HCT116 (cell line): ENCODE measurements around the gene OBSCN. TPM values are rescaled to one million over a fixed set of nuclear protein-coding genes. Genes with fewer than 3 reads are reported as not detected.

ENCODE experiments used
- ATAC-seq: fragments of 200-7000 bp; cut with Tn5 transposase; 2 replicates; pipeline ENCODE4 v1.9.1; 2020; ENCODE audit warnings: mild to moderate bottlenecking, moderate library complexity
- BruUV-seq: library from RNA; stranded (reverse); fragments of 400-500 nt; replicated peaks from 2 replicates; lab custom pipeline; 2021; lab: Mats Ljungman, UMichigan
- CTCF ChIA-PET: fragments of 300-600 bp; sonication (Branson Sonifier 250); formaldehyde crosslinking; loops from one replicate; lab custom pipeline; 2021; ENCODE audit warnings: antibody characterized with exemption; lab: Charles Lee
- POLR2A ChIA-PET: fragments of 300-600, 350-600 bp; sonication (Branson Sonifier 250); formaldehyde crosslinking; loops from one replicate; lab custom pipeline; 2021; ENCODE audit warnings: antibody characterized with exemption; lab: Charles Lee
- RAD21 ChIA-PET, 2 experiments: fragments of 300-600 bp; sonication (Branson Sonifier 250); formaldehyde crosslinking; loops; one replicate each; lab custom pipeline; 2023; ENCODE audit warnings: low total read pairs in 2 of 2; ENCODE audit not compliant: uncharacterized antibody in 2 of 2, unreplicated experiment in 2 of 2, low non-redundant PET in 1 of 2; lab: Charles Lee
- DNase-seq: peaks from one replicate; pipeline ENCODE4 v3.0.0-alpha.2; 2010; ENCODE audit warnings: low read depth, low spot score
- H2AFZ ChIP-seq: fragments of 200-600 bp; shearing (Covaris generic), sonication (generic); 2 replicates; pipeline ENCODE4 v1.6.1; 2017; ENCODE audit warnings: low read depth, mixed run types, mixed read lengths, antibody characterized with exemption, low read length; ENCODE audit not compliant: poor library complexity, severe bottlenecking
- H3K27ac ChIP-seq: 2 replicates; pipeline ENCODE4 v1.5.1; 2012; ENCODE audit warnings: low read depth, low read length
- H3K27me3 ChIP-seq: fragments of 200-600 bp; sonication (generic); 2 replicates; pipeline ENCODE4 v1.6.1; 2016; ENCODE audit warnings: mixed run types, low read length, mixed read lengths; ENCODE audit not compliant: insufficient read depth
- H3K36me3 ChIP-seq, 2 experiments: fragments of 200-500 bp in 1 of 2; fragments of 200-600 bp in 1 of 2; sonication (Bioruptor generic) in 1 of 2; sonication (generic) in 1 of 2; 2 replicates each; pipeline versions ENCODE4 v1.5.1 to v1.6.1; 2014 to 2016; ENCODE audit warnings: low read length in 2 of 2, inconsistent platforms in 1 of 2, mixed read lengths in 1 of 2, mixed run types in 1 of 2; ENCODE audit not compliant: insufficient read depth in 2 of 2, control insufficient read depth in 1 of 2
- H3K4me1 ChIP-seq, 2 experiments: fragments of 200-600 bp in 1 of 2; sonication (generic) in 1 of 2; 2 replicates each; pipeline versions ENCODE4 v1.5.1 to v1.6.1; 2012 to 2017; ENCODE audit warnings: low read length in 2 of 2, inconsistent platforms in 1 of 2, mild to moderate bottlenecking in 1 of 2, mixed read lengths in 1 of 2, mixed run types in 1 of 2, moderate library complexity in 1 of 2; ENCODE audit not compliant: insufficient read depth in 2 of 2, control insufficient read depth in 1 of 2
- H3K4me2 ChIP-seq: fragments of 200-600 bp; sonication (generic); 2 replicates; pipeline ENCODE4 v1.6.1; 2017; ENCODE audit warnings: mixed run types, low read length, mixed read lengths
- H3K4me3 ChIP-seq, 2 experiments: fragments of 200-600 bp in 1 of 2; sonication (generic) in 1 of 2; replicated peaks in 1 of 2; 2 replicates each; pipeline ENCODE4 v1.5.1; 2011 to 2016; ENCODE audit warnings: low read length in 2 of 2, control low read depth in 1 of 2, low read depth in 1 of 2, mild to moderate bottlenecking in 1 of 2, mixed read lengths in 1 of 2, mixed run types in 1 of 2
- H3K79me2 ChIP-seq: fragments of 200-600 bp; sonication (generic); 2 replicates; pipeline ENCODE4 v1.6.1; 2017; ENCODE audit warnings: mild to moderate bottlenecking, mixed run types, low read length, moderate library complexity, mixed read lengths; ENCODE audit not compliant: insufficient read depth
- H3K9ac ChIP-seq: fragments of 200-600 bp; sonication (generic); 2 replicates; pipeline ENCODE4 v1.6.1; 2016; ENCODE audit warnings: low read length, mixed read lengths
- H3K9me2 ChIP-seq: fragments of 200-600 bp; sonication (generic), shearing (Covaris generic); 2 replicates; pipeline ENCODE4 v1.6.1; 2017; ENCODE audit warnings: mixed run types, mild to moderate bottlenecking, moderate library complexity; ENCODE audit not compliant: insufficient read depth
- H3K9me3 ChIP-seq, 2 experiments: fragments of 200-500 bp in 1 of 2; fragments of 200-600 bp in 1 of 2; sonication (Bioruptor generic) in 1 of 2; sonication (generic) in 1 of 2; 2 replicates each; pipeline ENCODE4 v1.6.1; 2014 to 2017; ENCODE audit warnings: low read length in 2 of 2, mixed read lengths in 2 of 2, inconsistent platforms in 1 of 2, low read depth in 1 of 2, mild to moderate bottlenecking in 1 of 2, mixed run types in 1 of 2, moderate library complexity in 1 of 2; ENCODE audit not compliant: control insufficient read depth in 1 of 2, insufficient read depth in 1 of 2
- H4K20me1 ChIP-seq: fragments of 200-600 bp; sonication (generic), shearing (Covaris generic); 2 replicates; pipeline ENCODE4 v1.6.1; 2017; ENCODE audit warnings: mixed run types, mild to moderate bottlenecking, moderate library complexity; ENCODE audit not compliant: insufficient read depth
- CBX3 ChIP-seq: IDR thresholded peaks from 2 replicates; pipeline ENCODE4 v1.6.1; 2012; ENCODE audit warnings: low read depth
- ELF1 ChIP-seq: IDR thresholded peaks from 2 replicates; pipeline ENCODE4 v1.6.1; 2012; ENCODE audit warnings: low read depth, borderline replicate concordance
- EZH2 ChIP-seq: fragments of 200-600 bp; sonication (generic); IDR thresholded peaks from 2 replicates; pipeline ENCODE4 v1.6.1; 2017; ENCODE audit warnings: antibody characterized with exemption, mixed run types
- EZH2phosphoT487 ChIP-seq: fragments of 200-600 bp; IDR thresholded peaks from 2 replicates; pipeline ENCODE4 v1.6.1; 2018; ENCODE audit warnings: antibody characterized with exemption, borderline replicate concordance
- POLR2A ChIP-seq: IDR thresholded peaks from 2 replicates; pipeline ENCODE4 v1.7.0; 2011; ENCODE audit warnings: borderline replicate concordance; ENCODE audit not compliant: insufficient read depth, insufficient read length; ENCODE audit errors: extremely low read depth
- SIN3A ChIP-seq: IDR thresholded peaks from 2 replicates; pipeline ENCODE4 v1.6.1; 2012; ENCODE audit warnings: low read depth
- TCF7L2 ChIP-seq: IDR thresholded peaks from 2 replicates; pipeline ENCODE4 v1.7.0; 2011; ENCODE audit warnings: borderline replicate concordance, inconsistent platforms; ENCODE audit not compliant: insufficient read depth, insufficient read length; ENCODE audit errors: extremely low read depth
- ZFX ChIP-seq: fragments of 450-650 bp; IDR thresholded peaks from 2 replicates; pipeline ENCODE4 v1.6.1; 2017
- intact Hi-C: fragments of 100-400 bp; cut with micrococcal nuclease; formaldehyde crosslinking; loops from 2 replicates; pipeline ENCODE4 v1.10.0; 2022
- total RNA-seq: library from RNA; stranded (reverse); gene quantifications from one replicate; pipeline ENCODE4 v1.2.1, GENCODE V29; 2021; ENCODE audit not compliant: unreplicated experiment
- TF ChIP-seq, protein P1 (sequence below): IDR thresholded peaks from 2 replicates; pipeline ENCODE4 v1.6.1; 2012; ENCODE audit warnings: low read depth
- TF ChIP-seq, protein P2 (sequence below): IDR thresholded peaks from 2 replicates; pipeline ENCODE4 v1.6.1; 2012
- TF ChIP-seq, protein P3 (sequence below): IDR thresholded peaks from 2 replicates; pipeline ENCODE4 v1.6.1; 2011; ENCODE audit warnings: mild to moderate bottlenecking, low read length, moderate library complexity; ENCODE audit not compliant: insufficient replicate concordance; ENCODE audit errors: extremely low read depth

OBSCN gene
- total RNA-seq, 1 experiment from 2014 or later, result 16.6 TPM

DNA sequence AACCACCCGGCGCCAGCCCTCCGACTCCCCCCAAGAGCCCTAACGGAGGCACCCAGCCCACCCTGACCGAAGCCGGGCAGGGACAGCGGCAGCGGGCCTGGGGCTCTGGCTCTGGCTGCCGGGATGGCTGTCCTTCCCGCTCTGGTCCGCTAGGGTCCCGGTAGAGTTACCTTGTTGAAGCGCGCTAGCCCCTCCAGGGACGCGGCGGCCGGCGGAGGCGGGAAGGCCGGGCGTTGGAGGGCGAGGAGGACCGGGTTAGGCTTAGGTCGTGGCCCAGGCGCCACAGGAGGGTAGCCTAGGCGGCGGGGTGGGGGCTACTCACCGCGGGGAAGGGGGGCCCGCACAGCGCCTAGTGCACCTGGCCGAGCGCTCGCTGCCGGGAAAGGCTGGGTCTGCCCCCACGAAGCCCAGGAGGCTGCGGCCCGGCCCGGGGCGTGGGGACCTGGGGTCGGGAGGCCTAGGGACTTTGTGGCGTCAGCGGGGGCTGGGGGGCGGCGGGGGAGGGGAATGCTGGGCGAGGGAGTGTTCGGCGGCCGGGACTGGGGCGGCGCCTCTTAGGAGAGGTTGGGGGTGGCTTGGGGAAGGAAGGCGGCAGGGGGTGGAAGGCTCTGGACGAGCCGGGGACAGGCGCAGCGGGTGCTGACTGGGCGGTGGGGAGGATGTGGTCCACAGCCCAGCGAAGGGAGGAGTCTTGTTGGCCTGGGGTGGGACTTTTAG is 208.5 kb downstream of the OBSCN start, which contains the start of gene TRIM17:
TRIM17 (minus strand) TSS at position 645 of the 717 bp plus-strand sequence. CDS start 1,789 bp downstream, outside the sequence.
- ChIA-PET RAD21 (no interaction called here), CTCF (no interaction called here), POLR2A (no interaction called here)
- Histone ChIP-seq H2AFZ (no peak within 1 kb of the TSS), H3K36me3 (no peaks in the 10 kb centered on the region), H3K4me2 (peak within 1 kb of the TSS; percentile 58), H3K27ac (no peak within 1 kb of the TSS), H4K20me1 (no peaks in the 10 kb centered on the region), H3K4me3 (no peak within 1 kb of the TSS), H3K4me1 (peaks cover 9 to 15% of the 10 kb centered on the region in 2 experiments; a peak in 3 of 4 replicates), H3K9me3 (no peaks in the 10 kb centered on the region), H3K79me2 (no peaks in the 10 kb centered on the region), H3K27me3 (no peaks in the 10 kb centered on the region), H3K9me2 (no peaks in the 10 kb centered on the region), H3K9ac (no peak within 1 kb of the TSS)
- TF ChIP-seq SIN3A (no peak), ELF1 (no peak), EZH2phosphoT487 (no peak), ZFX (no peak), CBX3 (no peak), TCF7L2 (no peak)
- BruUV-seq, result no TSS peak
- DNase-seq (no peak), ATAC-seq (no peak)
- intact Hi-C loops, result no loop called here

DNA sequence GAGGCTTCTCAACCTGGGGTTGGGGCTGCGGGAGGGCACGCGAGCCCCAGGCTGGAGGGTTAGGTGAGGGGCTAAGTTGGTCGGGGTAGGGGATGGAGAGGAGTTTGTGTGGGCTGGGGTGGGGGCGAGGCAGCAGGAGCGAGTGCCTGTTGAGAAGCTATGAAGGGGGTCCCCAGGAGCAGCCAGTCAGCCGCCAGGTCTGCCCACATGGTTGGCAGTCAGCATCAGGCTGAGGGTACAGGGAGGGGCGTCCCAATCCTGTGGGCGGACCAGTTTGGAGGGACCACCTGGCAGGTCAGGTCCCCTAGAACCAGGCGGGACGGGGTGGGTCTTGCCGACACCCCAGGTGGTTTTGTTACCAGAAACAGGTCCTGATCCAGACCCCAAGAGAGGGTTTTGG is 209.2 kb downstream of the OBSCN start:
- H2AFZ ChIP-seq, result no peak overlapping the region
- no TSS peak for BruUV-seq
- H4K20me1 ChIP-seq, result no peaks in the 10 kb centered on the region
- peak overlapping the region; percentile 58 for H3K4me2 ChIP-seq
- ATAC-seq, result no peak
- no peak overlapping the region for H3K9ac ChIP-seq
- H3K27ac ChIP-seq, result no peak overlapping the region
- POLR2A ChIA-PET, result no interaction called here
- H3K79me2 ChIP-seq, result no peaks in the 10 kb centered on the region
- RAD21 ChIA-PET, result no interaction called here
- no peak overlapping the region for H3K4me3 ChIP-seq
- no peak for DNase-seq
- no peaks in the 10 kb centered on the region for H3K36me3 ChIP-seq
- intact Hi-C loops, result no loop called here
- no peaks in the 10 kb centered on the region for H3K9me3 ChIP-seq
- H3K9me2 ChIP-seq, result no peaks in the 10 kb centered on the region
- H3K4me1 ChIP-seq, result peaks cover 9 to 15% of the 10 kb centered on the region in 2 experiments; a peak in 3 of 4 replicates
- CTCF ChIA-PET, result no interaction called here
- TF ChIP-seq POLR2A, result no peak
- no peak for TF ChIP-seq CBX3
- TF ChIP-seq, protein P1, sequence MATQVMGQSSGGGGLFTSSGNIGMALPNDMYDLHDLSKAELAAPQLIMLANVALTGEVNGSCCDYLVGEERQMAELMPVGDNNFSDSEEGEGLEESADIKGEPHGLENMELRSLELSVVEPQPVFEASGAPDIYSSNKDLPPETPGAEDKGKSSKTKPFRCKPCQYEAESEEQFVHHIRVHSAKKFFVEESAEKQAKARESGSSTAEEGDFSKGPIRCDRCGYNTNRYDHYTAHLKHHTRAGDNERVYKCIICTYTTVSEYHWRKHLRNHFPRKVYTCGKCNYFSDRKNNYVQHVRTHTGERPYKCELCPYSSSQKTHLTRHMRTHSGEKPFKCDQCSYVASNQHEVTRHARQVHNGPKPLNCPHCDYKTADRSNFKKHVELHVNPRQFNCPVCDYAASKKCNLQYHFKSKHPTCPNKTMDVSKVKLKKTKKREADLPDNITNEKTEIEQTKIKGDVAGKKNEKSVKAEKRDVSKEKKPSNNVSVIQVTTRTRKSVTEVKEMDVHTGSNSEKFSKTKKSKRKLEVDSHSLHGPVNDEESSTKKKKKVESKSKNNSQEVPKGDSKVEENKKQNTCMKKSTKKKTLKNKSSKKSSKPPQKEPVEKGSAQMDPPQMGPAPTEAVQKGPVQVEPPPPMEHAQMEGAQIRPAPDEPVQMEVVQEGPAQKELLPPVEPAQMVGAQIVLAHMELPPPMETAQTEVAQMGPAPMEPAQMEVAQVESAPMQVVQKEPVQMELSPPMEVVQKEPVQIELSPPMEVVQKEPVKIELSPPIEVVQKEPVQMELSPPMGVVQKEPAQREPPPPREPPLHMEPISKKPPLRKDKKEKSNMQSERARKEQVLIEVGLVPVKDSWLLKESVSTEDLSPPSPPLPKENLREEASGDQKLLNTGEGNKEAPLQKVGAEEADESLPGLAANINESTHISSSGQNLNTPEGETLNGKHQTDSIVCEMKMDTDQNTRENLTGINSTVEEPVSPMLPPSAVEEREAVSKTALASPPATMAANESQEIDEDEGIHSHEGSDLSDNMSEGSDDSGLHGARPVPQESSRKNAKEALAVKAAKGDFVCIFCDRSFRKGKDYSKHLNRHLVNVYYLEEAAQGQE, result no peak
- TF ChIP-seq, protein P2, sequence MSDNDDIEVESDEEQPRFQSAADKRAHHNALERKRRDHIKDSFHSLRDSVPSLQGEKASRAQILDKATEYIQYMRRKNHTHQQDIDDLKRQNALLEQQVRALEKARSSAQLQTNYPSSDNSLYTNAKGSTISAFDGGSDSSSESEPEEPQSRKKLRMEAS, result no peak
- TF ChIP-seq EZH2, result no peak
- TF ChIP-seq, protein P3, sequence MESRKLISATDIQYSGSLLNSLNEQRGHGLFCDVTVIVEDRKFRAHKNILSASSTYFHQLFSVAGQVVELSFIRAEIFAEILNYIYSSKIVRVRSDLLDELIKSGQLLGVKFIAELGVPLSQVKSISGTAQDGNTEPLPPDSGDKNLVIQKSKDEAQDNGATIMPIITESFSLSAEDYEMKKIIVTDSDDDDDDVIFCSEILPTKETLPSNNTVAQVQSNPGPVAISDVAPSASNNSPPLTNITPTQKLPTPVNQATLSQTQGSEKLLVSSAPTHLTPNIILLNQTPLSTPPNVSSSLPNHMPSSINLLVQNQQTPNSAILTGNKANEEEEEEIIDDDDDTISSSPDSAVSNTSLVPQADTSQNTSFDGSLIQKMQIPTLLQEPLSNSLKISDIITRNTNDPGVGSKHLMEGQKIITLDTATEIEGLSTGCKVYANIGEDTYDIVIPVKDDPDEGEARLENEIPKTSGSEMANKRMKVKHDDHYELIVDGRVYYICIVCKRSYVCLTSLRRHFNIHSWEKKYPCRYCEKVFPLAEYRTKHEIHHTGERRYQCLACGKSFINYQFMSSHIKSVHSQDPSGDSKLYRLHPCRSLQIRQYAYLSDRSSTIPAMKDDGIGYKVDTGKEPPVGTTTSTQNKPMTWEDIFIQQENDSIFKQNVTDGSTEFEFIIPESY, result no peak
- H3K27me3 ChIP-seq, result no peaks in the 10 kb centered on the region
